GM23248 (cell line): ENCODE measurements around the gene DHRS1. TPM values are rescaled to one million over a fixed set of nuclear protein-coding genes. Genes with fewer than 3 reads are reported as not detected.
A peak's percentile ranks its signal among the peaks of the same experiment; 100 is the strongest.

Experiments used
- DNase-seq: peaks from one replicate; pipeline ENCODE4 v3.0.0-alpha.2; 2015
- H2AFZ ChIP-seq: fragments of 200-600 bp; sonication (generic); 2 replicates; pipeline ENCODE4 v1.6.1; 2016; ENCODE audit warnings: antibody characterized with exemption
- H3F3A ChIP-seq: fragments of 200-600 bp; sonication (generic); 2 replicates; pipeline ENCODE4 v1.6.1; 2016; ENCODE audit warnings: mild to moderate bottlenecking, antibody characterized with exemption, mixed run types; ENCODE audit not compliant: insufficient read depth
- H3K27ac ChIP-seq: fragments of 200-600 bp; sonication (generic); 2 replicates; pipeline ENCODE4 v1.5.1; 2016; ENCODE audit warnings: mild to moderate bottlenecking
- H3K27me3 ChIP-seq: fragments of 200-600 bp; sonication (generic); replicated peaks from 2 replicates; pipeline ENCODE4 v1.6.1; 2016; ENCODE audit warnings: mild to moderate bottlenecking; ENCODE audit not compliant: insufficient read depth
- H3K36me3 ChIP-seq: fragments of 200-600 bp; sonication (generic); 2 replicates; pipeline ENCODE4 v1.6.1; 2016; ENCODE audit warnings: low read depth, mild to moderate bottlenecking
- H3K4me1 ChIP-seq: fragments of 200-600 bp; sonication (generic); 2 replicates; pipeline ENCODE4 v1.6.1; 2016; ENCODE audit warnings: mild to moderate bottlenecking; ENCODE audit not compliant: insufficient read depth
- H3K4me2 ChIP-seq: fragments of 200-600 bp; sonication (generic); one replicate; pipeline ENCODE4 v1.6.1; 2016; ENCODE audit warnings: mild to moderate bottlenecking; ENCODE audit not compliant: unreplicated experiment
- H3K4me3 ChIP-seq: fragments of 200-600 bp; sonication (generic); 2 replicates; pipeline ENCODE4 v1.5.1; 2016; ENCODE audit warnings: mild to moderate bottlenecking
- H3K79me2 ChIP-seq: fragments of 200-600 bp; sonication (generic); 2 replicates; pipeline ENCODE4 v1.6.1; 2016; ENCODE audit warnings: mild to moderate bottlenecking; ENCODE audit not compliant: insufficient read depth
- H3K9ac ChIP-seq: fragments of 200-600 bp; sonication (generic); 2 replicates; pipeline ENCODE4 v1.6.1; 2016; ENCODE audit warnings: mild to moderate bottlenecking
- H3K9me2 ChIP-seq: fragments of 200-600 bp; sonication (generic); 2 replicates; pipeline ENCODE4 v1.6.1; 2016; ENCODE audit warnings: mixed run types, mild to moderate bottlenecking, moderate library complexity; ENCODE audit not compliant: insufficient read depth
- H3K9me3 ChIP-seq: fragments of 200-600 bp; sonication (generic); one replicate; pipeline ENCODE4 v1.6.1; 2017; ENCODE audit warnings: low read depth
- H4K20me1 ChIP-seq: fragments of 200-600 bp; sonication (generic); 2 replicates; pipeline ENCODE4 v1.6.0; 2016; ENCODE audit not compliant: insufficient read depth
- EZH2 ChIP-seq: fragments of 200-600 bp; sonication (generic); IDR thresholded peaks from 2 replicates; pipeline ENCODE4 v1.6.1; 2018; ENCODE audit warnings: antibody characterized with exemption, mild to moderate bottlenecking; ENCODE audit not compliant: insufficient read depth, poor library complexity, severe bottlenecking
- EZH2phosphoT487 ChIP-seq: fragments of 200-600 bp; sonication (generic); IDR thresholded peaks from 2 replicates; pipeline ENCODE4 v1.6.1; 2018; ENCODE audit warnings: antibody characterized with exemption, moderate library complexity, mild to moderate bottlenecking, low read depth; ENCODE audit not compliant: insufficient read depth
- WGBS, 2 experiments: methylation state at CpG; one replicate each; pipeline ENCODE4 v1.1.6; 2015 to 2017; ENCODE audit warnings: low lambda C conversion rate in 2 of 2, low coverage in 1 of 2; ENCODE audit errors: missing lambda C conversion rate in 2 of 2; 5-methylcytosine and 5-hydroxymethylcytosine counted together
- in situ Hi-C: fragments of 300-500 bp; cut with MboI; formaldehyde crosslinking; loops from 2 replicates; pipeline ENCODE4 v1.15.0; 2020
- polyA plus RNA-seq: library from polyadenylated mRNA; unstranded; fragments of >200 nt; fragmentation: Nextera tagmentation; extraction: Ambion mirVana; gene quantifications from 2 replicates; pipeline ENCODE4 v1.2.1, GENCODE V29; 2016
- total RNA-seq: library from RNA; depleted of rRNA; stranded (reverse); fragments of >200 nt; shearing (Covaris generic); gene quantifications from 2 replicates; pipeline ENCODE4 v1.2.3, GENCODE V29; 2014

The DHRS1 gene
- total and polyA plus RNA-seq, 2 experiments from 2014 or later = 12.8 to 31.0 TPM

GRCh38 chr14:24337824-24338175 lies 38.2 kb upstream of the DHRS1 start:
- Histone ChIP-seq H3K4me2 (no peak overlapping the region), H3F3A (no peaks in the 10 kb centered on the region), H3K27me3 (no peaks in the 10 kb centered on the region), H3K4me3 (no peak overlapping the region), H3K4me1 (peaks cover 7% of the 10 kb centered on the region; the same call in 1 of the 2 replicates), H3K9me2 (no peaks in the 10 kb centered on the region), H3K36me3 (no peaks in the 10 kb centered on the region), H3K27ac (no peak overlapping the region), H4K20me1 (no peaks in the 10 kb centered on the region), H3K9ac (no peak overlapping the region), H3K79me2 (no peaks in the 10 kb centered on the region), H3K9me3 (no peaks in the 10 kb centered on the region), H2AFZ (no peak overlapping the region)
- TF ChIP-seq EZH2 = no peak
- TF ChIP-seq EZH2phosphoT487 = no peak
- no peak for DNase-seq
- in situ Hi-C loops = loop anchor here (5.0 kb wide), 1 partner anchor 100 kb away; no protein-coding TSS in a partner anchor
- 88 to 92% methylated on average over 8 of the region's 8 CpGs for WGBS, 2 experiments

GRCh38 chr14:24337144-24337823 lies 37.7 kb upstream of the DHRS1 start:
- in situ Hi-C loops = loop anchor here (5.0 kb wide), 1 partner anchor 100 kb away; no protein-coding TSS in a partner anchor
- H3K4me1 ChIP-seq = peaks cover 7% of the 10 kb centered on the region; the same call in 1 of the 2 replicates
- no peaks in the 10 kb centered on the region for H3K27me3 ChIP-seq
- no peak overlapping the region for H3K9ac ChIP-seq
- DNase-seq = no peak
- H3K36me3 ChIP-seq = no peaks in the 10 kb centered on the region
- no peak overlapping the region for H2AFZ ChIP-seq
- no peaks in the 10 kb centered on the region for H3F3A ChIP-seq
- no peaks in the 10 kb centered on the region for H4K20me1 ChIP-seq
- no peaks in the 10 kb centered on the region for H3K9me3 ChIP-seq
- no peaks in the 10 kb centered on the region for H3K9me2 ChIP-seq
- no peak overlapping the region for H3K4me2 ChIP-seq
- no peak overlapping the region for H3K4me3 ChIP-seq
- no peak overlapping the region for H3K27ac ChIP-seq
- TF ChIP-seq EZH2 (no peak), EZH2phosphoT487 (no peak)
- 81 to 84% methylated on average over 7 of the region's 7 CpGs for WGBS, 2 experiments
- no peaks in the 10 kb centered on the region for H3K79me2 ChIP-seq

- Histone ChIP-seq H3K4me2 (no peak overlapping the region), H3K79me2 (no peaks in the 10 kb centered on the region), H4K20me1 (no peaks in the 10 kb centered on the region), H3K9me2 (no peaks in the 10 kb centered on the region), H2AFZ (no peak overlapping the region), H3K9me3 (no peaks in the 10 kb centered on the region), H3K9ac (no peak overlapping the region), H3K27ac (no peak overlapping the region), H3K27me3 (no peaks in the 10 kb centered on the region), H3K4me3 (no peak overlapping the region), H3K36me3 (no peaks in the 10 kb centered on the region), H3K4me1 (peaks cover 7% of the 10 kb centered on the region; the same call in 1 of the 2 replicates), H3F3A (no peaks in the 10 kb centered on the region)
- in situ Hi-C loops = loop anchor here (5.0 kb wide), 1 partner anchor 102 kb away; no protein-coding TSS in a partner anchor
- no peak for DNase-seq
- WGBS, 2 experiments = 86 to 88% methylated on average over 11 to 12 of the region's 12 CpGs
- TF ChIP-seq EZH2phosphoT487 (no peak), EZH2 (no peak)
These were observed 36.0 kb upstream of the DHRS1 start for GRCh38 chr14:24335461-24336171.

DNA sequence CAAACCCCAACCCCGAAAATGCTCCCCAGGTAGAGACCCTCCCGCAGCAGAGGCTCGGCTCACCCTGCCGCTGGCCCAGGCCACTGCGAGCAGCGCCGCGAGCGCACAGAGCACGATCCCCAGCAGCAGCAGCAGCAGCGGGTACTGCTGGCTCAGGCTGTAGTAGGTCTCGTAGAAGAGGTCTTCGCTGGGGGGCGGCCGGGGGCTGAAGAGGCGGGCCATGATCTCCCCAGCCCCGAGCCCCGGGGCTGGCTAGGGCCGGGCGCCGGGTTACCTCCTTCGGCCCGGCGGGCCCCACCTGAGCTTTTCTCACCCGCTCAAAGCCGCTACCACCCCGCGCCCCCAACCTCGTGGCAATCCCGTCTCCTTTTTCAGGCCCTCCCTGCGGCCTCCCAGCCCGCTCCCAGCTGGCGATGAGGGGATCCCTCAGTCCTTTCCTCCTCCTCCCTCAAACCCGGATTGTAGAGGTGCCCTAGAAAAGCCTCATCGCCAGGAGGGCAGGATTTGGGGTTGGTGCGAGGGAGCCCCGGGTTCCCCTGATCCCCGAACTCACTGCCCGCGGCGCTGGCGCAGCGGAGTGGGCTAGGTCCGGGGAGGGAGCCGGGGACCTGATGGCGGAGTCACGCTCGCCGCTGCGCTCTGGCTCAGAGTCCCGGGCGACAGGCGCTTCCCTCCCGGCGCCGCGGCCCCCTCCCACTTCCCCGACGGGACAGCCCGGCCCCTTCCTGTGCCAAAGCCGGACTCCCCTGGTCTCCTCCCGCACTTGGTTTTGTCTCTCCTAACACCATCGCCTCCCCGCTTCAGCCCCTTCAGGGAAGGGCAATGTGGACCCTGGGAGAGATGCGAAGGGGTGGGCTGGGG lies 35.1 kb upstream of the DHRS1 start, which contains the start of gene ADCY4:
Gene ADCY4, minus strand, starts transcription at position 641 of the 861 bp plus-strand sequence. Its CDS starts 419 bp downstream, at position 222.
- WGBS, 2 experiments = 17% methylated on average over 27 to 55 of the region's 65 CpGs

More for the DNA sequence above, 35.1 kb upstream of the DHRS1 start, which contains the start of gene ADCY4:
- Histone ChIP-seq H3K27ac (no peak within 1 kb of the TSS), H3K79me2 (no peaks in the 10 kb centered on the region), H3F3A (no peaks in the 10 kb centered on the region), H3K4me3 (peak within 1 kb of the TSS; percentile 64), H2AFZ (peak within 1 kb of the TSS; percentile 52), H3K4me2 (peak within 1 kb of the TSS; percentile 69), H3K9ac (0 out of 2 replicates have a peak within 1 kb of the TSS, but pooled peaks have one; percentile 6), H3K9me2 (no peaks in the 10 kb centered on the region), H3K9me3 (no peaks in the 10 kb centered on the region), H3K36me3 (no peaks in the 10 kb centered on the region), H4K20me1 (no peaks in the 10 kb centered on the region), H3K4me1 (peaks cover 7% of the 10 kb centered on the region; the same call in 1 of the 2 replicates), H3K27me3 (no peaks in the 10 kb centered on the region)
- in situ Hi-C loops = loop anchor here (5.0 kb wide), 1 partner anchor 103 kb away; no protein-coding TSS in a partner anchor
- TF ChIP-seq EZH2 (no peak), EZH2phosphoT487 (no peak)
- DNase-seq = peak; percentile 50
